H1 (cell line): ENCODE data around the gene TCF4. TPM values are rescaled to one million over a fixed set of nuclear protein-coding genes. Genes with fewer than 3 reads are reported as not detected.
A peak's percentile ranks its signal among the peaks of the same experiment; 100 is the strongest.

Experiments
- CTCF ChIA-PET: fragments of 300-600 bp; sonication (Branson Sonifier 250); formaldehyde crosslinking; loops from one replicate; lab custom pipeline; 2021; ENCODE audit not compliant: partially characterized antibody; lab: Charles Lee
- POLR2A ChIA-PET: fragments of 300-600 bp; sonication (Branson Sonifier 250); formaldehyde crosslinking; loops from one replicate; lab custom pipeline; 2021; ENCODE audit warnings: inconsistent platforms; ENCODE audit not compliant: partially characterized antibody; lab: Charles Lee
- DNase-seq, 2 experiments: peaks; one replicate each; pipeline versions ENCODE4 v3.0.0 to v3.0.0-alpha.2; 2010 to 2022; ENCODE audit warnings: low spot score in 2 of 2, low read depth in 1 of 2, mixed read lengths in 1 of 2
- FAIRE-seq: peaks from 2 replicates; lab custom pipeline; 2011; peaks lifted over from hg19 to GRCh38; lab: Jason Lieb, UNC
- H2AFZ ChIP-seq: 2 replicates; pipeline ENCODE4 v1.8.1; 2012; ENCODE audit warnings: low read length, inconsistent platforms
- H2AK5ac ChIP-seq: 2 replicates; pipeline ENCODE4 v1.6.1; 2013; ENCODE audit warnings: low read depth, low read length
- H2BK120ac ChIP-seq: replicated peaks from 2 replicates; pipeline ENCODE3; 2013; ENCODE audit warnings: low read depth, low read length, inconsistent platforms
- H2BK12ac ChIP-seq: 2 replicates; pipeline ENCODE4 v1.6.1; 2013; ENCODE audit warnings: low read depth, low read length
- H2BK15ac ChIP-seq: 2 replicates; pipeline ENCODE4 v1.6.1; 2013; ENCODE audit warnings: low read length
- H2BK20ac ChIP-seq: 2 replicates; pipeline ENCODE4 v1.6.1; 2013; ENCODE audit warnings: low read length
- H2BK5ac ChIP-seq: 2 replicates; pipeline ENCODE4 v1.6.1; 2013; ENCODE audit warnings: low read depth, low read length
- H3K14ac ChIP-seq: 2 replicates; pipeline ENCODE4 v1.6.1; 2013; ENCODE audit warnings: inconsistent platforms; ENCODE audit not compliant: insufficient read length
- H3K18ac ChIP-seq: 2 replicates; pipeline ENCODE4 v1.6.1; 2013; ENCODE audit warnings: low read length; ENCODE audit errors: extremely low read depth
- H3K23ac ChIP-seq: 2 replicates; pipeline ENCODE4 v1.6.1; 2013; ENCODE audit warnings: inconsistent platforms; ENCODE audit not compliant: insufficient read length
- H3K23me2 ChIP-seq: 2 replicates; pipeline ENCODE4 v1.6.1; 2013; ENCODE audit warnings: low read depth, low read length
- H3K27ac ChIP-seq: 2 replicates; pipeline ENCODE4 v1.6.1; 2011; ENCODE audit warnings: low read depth, low read length, inconsistent platforms
- H3K27me3 ChIP-seq, 4 experiments: replicated peaks in 1 of 4; 1 replicate in 1 of 4; 2 replicates in 3 of 4; pipeline versions ENCODE4 v1.6.1 to v1.8.1; 2011 to 2013; ENCODE audit warnings: low read length in 3 of 4, mild to moderate bottlenecking in 3 of 4, inconsistent platforms in 2 of 4, mixed read lengths in 2 of 4, moderate library complexity in 1 of 4; ENCODE audit not compliant: control insufficient read depth in 3 of 4, insufficient read depth in 3 of 4; ENCODE audit errors: extremely low read depth in 1 of 4
- H3K36me3 ChIP-seq, 4 experiments: 2 replicates each; pipeline versions ENCODE4 v1.6.1 to v1.8.1; 2011 to 2013; ENCODE audit warnings: mild to moderate bottlenecking in 4 of 4, low read length in 3 of 4, moderate library complexity in 2 of 4, control low read depth in 1 of 4, inconsistent platforms in 1 of 4; ENCODE audit not compliant: insufficient read depth in 4 of 4, control insufficient read depth in 2 of 4
- H3K4ac ChIP-seq: replicated peaks from 2 replicates; pipeline ENCODE3; 2013; ENCODE audit warnings: low read length, low read depth, mixed read lengths, inconsistent platforms; ENCODE audit not compliant: insufficient read length
- H3K4me1 ChIP-seq, 4 experiments: replicated peaks in 1 of 4; 1 replicate in 1 of 4; 2 replicates in 3 of 4; pipeline versions ENCODE4 v1.6.1 to v1.8.1; 2011 to 2013; ENCODE audit warnings: low read length in 3 of 4, inconsistent platforms in 2 of 4, mixed read lengths in 1 of 4; ENCODE audit not compliant: insufficient read depth in 4 of 4, control insufficient read depth in 3 of 4
- H3K4me2 ChIP-seq, 2 experiments: 2 replicates each; pipeline versions ENCODE4 v1.6.1 to v1.8.1; 2011 to 2013; ENCODE audit warnings: low read depth in 2 of 2, low read length in 2 of 2, control low read depth in 1 of 2, inconsistent platforms in 1 of 2, mild to moderate bottlenecking in 1 of 2; ENCODE audit not compliant: insufficient read depth in 1 of 2
- H3K4me3 ChIP-seq, 4 experiments: fragments of 200-600, 300-600 bp in 1 of 4; sonication (generic), shearing (Covaris generic), sonication (Bioruptor Twin) in 1 of 4; 2 replicates each; pipeline versions ENCODE4 v1.5.1 to v1.8.1; 2011 to 2016; ENCODE audit warnings: low read length in 4 of 4, low read depth in 3 of 4, control low read depth in 2 of 4, inconsistent platforms in 2 of 4, mild to moderate bottlenecking in 2 of 4, mixed read lengths in 1 of 4, moderate library complexity in 1 of 4; ENCODE audit not compliant: insufficient read depth in 2 of 4; ENCODE audit errors: extremely low read depth in 1 of 4
- H3K56ac ChIP-seq: replicated peaks from 2 replicates; pipeline ENCODE3; 2013; ENCODE audit warnings: low read depth, mild to moderate bottlenecking, mixed read lengths, low read length, inconsistent platforms; ENCODE audit not compliant: insufficient read length
- H3K79me1 ChIP-seq: 2 replicates; pipeline ENCODE4 v1.6.1; 2013; ENCODE audit warnings: low read depth, low read length, control low read depth
- H3K79me2 ChIP-seq, 2 experiments: 2 replicates each; pipeline versions ENCODE4 v1.6.1 to v1.8.1; 2012 to 2013; ENCODE audit warnings: low read length in 2 of 2, mild to moderate bottlenecking in 2 of 2, inconsistent platforms in 1 of 2; ENCODE audit not compliant: insufficient read depth in 2 of 2, control insufficient read depth in 1 of 2
- H3K9ac ChIP-seq, 4 experiments: replicated peaks in 1 of 4; 1 replicate in 1 of 4; 2 replicates in 3 of 4; pipeline versions ENCODE4 v1.6.1 to v1.8.1; 2011 to 2013; ENCODE audit warnings: low read depth in 3 of 4, low read length in 3 of 4, control low read depth in 2 of 4, mild to moderate bottlenecking in 2 of 4, moderate library complexity in 2 of 4, inconsistent platforms in 1 of 4; ENCODE audit errors: extremely low read depth in 1 of 4
- H3K9me3 ChIP-seq, 2 experiments: 2 replicates each; pipeline versions ENCODE4 v1.6.1 to v1.8.1; 2012 to 2013; ENCODE audit warnings: mild to moderate bottlenecking in 2 of 2, moderate library complexity in 2 of 2, control low read depth in 1 of 2, inconsistent platforms in 1 of 2, low read depth in 1 of 2, low read length in 1 of 2, mixed read lengths in 1 of 2; ENCODE audit not compliant: insufficient read depth in 2 of 2
- H4K20me1 ChIP-seq, 2 experiments: replicated peaks in 1 of 2; 2 replicates each; pipeline versions ENCODE3 to v1.8.1; 2011 to 2013; ENCODE audit warnings: inconsistent platforms in 2 of 2, low read length in 2 of 2, mild to moderate bottlenecking in 1 of 2; ENCODE audit not compliant: insufficient read depth in 2 of 2, control insufficient read depth in 1 of 2
- H4K5ac ChIP-seq: 2 replicates; pipeline ENCODE4 v1.6.1; 2013; ENCODE audit warnings: low read length, low read depth, mixed read lengths, inconsistent platforms; ENCODE audit not compliant: insufficient read length
- H4K8ac ChIP-seq: 2 replicates; pipeline ENCODE4 v1.8.0; 2013; ENCODE audit warnings: mild to moderate bottlenecking, moderate library complexity, low read length, inconsistent platforms; ENCODE audit not compliant: insufficient read depth; ENCODE audit errors: extremely low read depth
- H4K91ac ChIP-seq: replicated peaks from 2 replicates; pipeline ENCODE3; 2013; ENCODE audit warnings: low read length, mixed read lengths, inconsistent platforms; ENCODE audit not compliant: insufficient read length
- ATF2 ChIP-seq: IDR thresholded peaks from 2 replicates; pipeline ENCODE4 v1.6.1; 2012; ENCODE audit warnings: low read length, inconsistent platforms
- CTCF ChIP-seq, 3 experiments: IDR thresholded peaks; 1 replicate in 2 of 3; 2 replicates in 1 of 3; pipeline versions ENCODE4 v1.5.1 to v1.6.1; 2011; ENCODE audit warnings: low read length in 3 of 3, mild to moderate bottlenecking in 3 of 3, inconsistent platforms in 2 of 3, low read depth in 1 of 3, moderate library complexity in 1 of 3; ENCODE audit not compliant: insufficient read depth in 1 of 3; ENCODE audit errors: control extremely low read depth in 1 of 3
- EP300 ChIP-seq, 2 experiments: IDR thresholded peaks; 1 replicate in 1 of 2; 2 replicates in 1 of 2; pipeline ENCODE4 v1.6.1; 2011 to 2012; ENCODE audit warnings: low read depth in 2 of 2, low read length in 2 of 2, mild to moderate bottlenecking in 2 of 2, borderline replicate concordance in 1 of 2, inconsistent platforms in 1 of 2, moderate library complexity in 1 of 2
- KDM4A ChIP-seq: IDR thresholded peaks from one replicate; pipeline ENCODE4 v1.7.1; 2012; ENCODE audit warnings: low read depth, mild to moderate bottlenecking, moderate library complexity, low read length, inconsistent platforms; ENCODE audit not compliant: severe bottlenecking
- SRF ChIP-seq: IDR thresholded peaks from 2 replicates; pipeline ENCODE4 v1.6.1; 2011; ENCODE audit warnings: mild to moderate bottlenecking, low read depth, low read length, moderate library complexity
- WGBS, 2 experiments: shearing (Covaris generic) in 1 of 2; methylation state at CpG; one replicate each; pipeline versions ENCODE4 v1.1.6 to v1.1.7; 2013 to 2015; ENCODE audit warnings: low lambda C conversion rate in 2 of 2, mixed read lengths in 2 of 2, inconsistent platforms in 1 of 2, low coverage in 1 of 2, missing lambda C conversion rate in 1 of 2; ENCODE audit not compliant: insufficient replicate concordance in 2 of 2, insufficient coverage in 1 of 2, insufficient read length in 1 of 2; ENCODE audit errors: extremely low coverage in 1 of 2, missing lambda C conversion rate in 1 of 2; 5-methylcytosine and 5-hydroxymethylcytosine counted together
- polyA plus RNA-seq, 7 experiments: library from polyadenylated mRNA; depleted of rRNA in 3 of 7; stranded (reverse) in 5 of 7; unstranded in 2 of 7; fragments of >200 nt in 5 of 7; fragments of 200-250 nt in 2 of 7; gene quantifications; 1 replicate in 5 of 7; 2 replicates in 1 of 7; 4 replicates in 1 of 7; pipeline versions ENCODE4 v1.2.1 to v1.2.3, GENCODE V29; 2011 to 2013; ENCODE audit warnings: missing spikeins in 2 of 7, mixed read lengths in 2 of 7
- total RNA-seq: library from RNA; stranded (reverse); fragmentation: NEBNext Ultra II Directional; extraction: Animal tissue kit (Norgen Biotek cat#: 25700); gene quantifications from 2 replicates; pipeline ENCODE4 v1.2.1, GENCODE V29; 2021

The TCF4 gene
- total and polyA plus RNA-seq, 2 of the 8 experiments (the other 6 are each of a cell fraction or from before 2014, with no cell fraction given), result 59.3 to 118 TPM

- Histone ChIP-seq H2BK15ac (peak overlapping the region; percentile 84; the same call in 1 of the 2 replicates), H2AK5ac (no peak overlapping the region), H3K36me3 (no peaks in the 10 kb centered on the region), H3K14ac (no peak overlapping the region), H3K4me1 (no peaks in the 10 kb centered on the region; a peak in 1 of 7 replicates), H3K4ac (no peak overlapping the region), H3K18ac (no peak overlapping the region), H3K79me2 (peaks cover 0 to 14% of the 10 kb centered on the region in 2 experiments; a peak in 3 of 4 replicates), H3K56ac (no peak overlapping the region), H4K20me1 (no peaks in the 10 kb centered on the region), H4K91ac (no peak overlapping the region), H2BK120ac (no peak overlapping the region), H3K9ac (no peak overlapping the region), H3K23ac (no peak overlapping the region), H3K79me1 (no peaks in the 10 kb centered on the region), H3K9me3 (no peaks in the 10 kb centered on the region), H3K23me2 (no peaks in the 10 kb centered on the region), H3K27ac (no peak overlapping the region), H2BK12ac (no peak overlapping the region), H2AFZ (no peak overlapping the region), H4K5ac (no peak overlapping the region), H3K4me3 (no peak overlapping the region), H3K27me3 (no peaks in the 10 kb centered on the region), H3K4me2 (no peak overlapping the region), H2BK20ac (no peak overlapping the region), H4K8ac (no peak overlapping the region), H2BK5ac (no peak overlapping the region)
- WGBS, 2 experiments, result 86% methylated on average over 4 of the region's 4 CpGs; no CpG with 5 or more reads in 1 of the 2 experiments
- CTCF ChIA-PET, result no interaction called here
- POLR2A ChIA-PET, result no interaction called here
- DNase-seq (no peak), FAIRE-seq (no peak)
- TF ChIP-seq CTCF (IDR thresholded peaks at IDR 0.05; ENCODE audit: control extremely low read depth in 1 of 3, insufficient read depth in 1 of 3, low read depth in 1 of 3, low read length in 3 of 3) (no peak), KDM4A (no peak), SRF (no peak), EP300 (IDR thresholded peaks at IDR 0.05; ENCODE audit: borderline replicate concordance in 1 of 2, low read depth in 2 of 2, low read length in 2 of 2) (no peak), ATF2 (no peak)
Observed at GRCh38 chr18:55592572-55592971, 4.6 kb upstream of the TCF4 start.
